Cerebellar nuclear complex (tissue), 1 donor: ENCODE results near the gene UCP2.

Source experiments
- DNase-seq, 2 experiments: peaks; one replicate each; lab custom pipeline; 2025; lab: John Stamatoyannopoulos, UW

The UCP2 gene, protein sequence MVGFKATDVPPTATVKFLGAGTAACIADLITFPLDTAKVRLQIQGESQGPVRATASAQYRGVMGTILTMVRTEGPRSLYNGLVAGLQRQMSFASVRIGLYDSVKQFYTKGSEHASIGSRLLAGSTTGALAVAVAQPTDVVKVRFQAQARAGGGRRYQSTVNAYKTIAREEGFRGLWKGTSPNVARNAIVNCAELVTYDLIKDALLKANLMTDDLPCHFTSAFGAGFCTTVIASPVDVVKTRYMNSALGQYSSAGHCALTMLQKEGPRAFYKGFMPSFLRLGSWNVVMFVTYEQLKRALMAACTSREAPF

DNA sequence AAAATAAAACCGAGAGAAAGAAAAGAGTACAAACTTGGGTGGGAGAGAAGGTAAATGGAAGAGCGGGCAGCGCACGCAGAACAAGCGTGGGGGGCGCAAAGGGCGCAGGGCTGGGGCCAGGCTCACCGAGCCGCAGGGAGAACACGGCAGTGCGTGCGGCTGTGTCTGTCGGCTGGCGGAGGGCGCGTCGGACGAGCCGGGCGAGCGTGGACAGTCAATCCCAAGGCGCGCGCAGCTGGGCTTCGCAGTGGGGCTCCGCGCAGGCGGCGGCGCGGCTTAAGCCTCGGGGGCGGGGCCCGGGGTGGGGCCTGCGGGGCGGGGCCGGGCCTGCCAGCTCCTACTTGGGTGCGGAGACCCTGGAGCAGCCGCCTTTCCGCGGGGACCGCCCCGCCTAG, at the start of gene UCP2:
TSS of gene UCP2 (minus strand) at position 249 of the 395 bp plus-strand sequence. CDS start 4,465 bp downstream, outside the sequence.
- no peak for DNase-seq

DNA sequence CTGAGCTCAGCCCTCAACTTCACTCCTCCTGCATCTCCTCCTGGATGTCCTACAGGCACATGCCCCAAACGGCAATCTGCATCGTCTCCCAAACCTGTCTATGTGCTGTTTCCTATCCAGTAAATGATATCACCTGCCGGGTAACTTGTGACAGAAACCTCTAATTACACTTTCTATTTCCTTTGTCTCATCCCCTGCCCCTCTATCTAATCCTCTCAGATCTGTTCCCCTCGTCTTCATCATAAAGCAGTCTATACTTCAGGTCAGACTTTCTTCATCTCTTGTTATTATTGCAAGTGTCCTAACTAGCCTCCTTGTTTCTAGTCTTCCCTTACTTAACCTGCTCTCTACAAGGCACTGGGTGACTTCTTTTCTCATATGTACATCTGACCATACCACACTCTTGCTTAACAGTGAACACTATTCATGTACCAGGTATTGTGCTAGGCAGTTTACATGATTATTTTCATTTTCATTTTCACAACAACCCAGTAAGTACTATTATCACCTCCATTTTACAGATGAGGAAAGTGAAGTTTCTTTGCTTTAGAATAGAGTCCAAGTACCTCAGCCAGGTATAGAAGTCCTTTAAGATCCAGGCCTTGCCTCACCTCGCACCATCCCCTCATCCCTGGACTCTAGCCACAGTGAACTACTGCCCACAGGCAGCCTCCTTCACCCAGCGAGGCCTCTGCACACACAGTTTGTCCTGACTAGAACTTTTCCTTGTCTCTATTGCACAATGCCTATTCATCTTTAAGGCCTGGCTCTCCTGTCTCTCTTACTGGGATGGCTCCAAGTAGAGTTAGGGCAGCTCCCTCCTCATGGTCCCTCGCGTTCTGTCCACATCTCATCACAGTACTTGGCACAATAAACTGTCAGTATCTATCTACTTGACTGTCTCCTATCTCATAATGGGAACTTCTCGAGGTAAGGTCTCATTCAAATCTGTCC, 48.4 kb upstream of the UCP2 start:
- DNase-seq = no peak

DNA sequence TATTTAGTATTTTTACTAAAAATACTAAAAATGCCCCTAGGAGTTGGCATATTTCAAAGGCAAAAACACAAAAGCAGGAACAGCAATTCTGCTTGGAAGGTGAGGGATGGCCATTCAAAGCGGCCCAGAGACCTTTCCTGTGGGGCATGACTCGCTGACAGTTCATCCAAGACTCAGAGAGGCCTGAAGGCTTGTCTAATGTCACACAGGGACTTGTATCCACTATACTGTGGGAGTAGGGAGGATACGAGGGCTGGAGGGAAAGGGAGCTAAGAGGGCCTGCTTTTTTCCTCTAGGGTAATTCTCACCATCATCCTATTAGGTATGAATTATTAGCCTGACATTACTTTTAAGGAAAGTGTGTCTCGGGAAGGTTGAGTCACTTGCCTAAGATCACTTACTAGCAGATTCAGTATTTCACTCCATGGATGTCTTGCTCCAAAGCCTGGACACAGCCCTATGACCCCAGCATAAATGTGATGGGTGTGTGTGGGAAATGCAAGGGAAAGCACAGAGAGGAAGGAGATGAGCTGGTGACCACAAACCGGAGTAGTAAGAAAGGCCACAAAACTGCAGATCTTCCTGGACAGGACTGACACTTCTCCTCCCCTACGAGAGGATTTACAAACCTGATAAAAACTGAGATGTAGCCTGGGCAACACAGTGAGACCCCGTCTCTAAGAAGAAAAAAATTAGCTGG, 43.0 kb upstream of the UCP2 start:
- no peak for DNase-seq

DNA sequence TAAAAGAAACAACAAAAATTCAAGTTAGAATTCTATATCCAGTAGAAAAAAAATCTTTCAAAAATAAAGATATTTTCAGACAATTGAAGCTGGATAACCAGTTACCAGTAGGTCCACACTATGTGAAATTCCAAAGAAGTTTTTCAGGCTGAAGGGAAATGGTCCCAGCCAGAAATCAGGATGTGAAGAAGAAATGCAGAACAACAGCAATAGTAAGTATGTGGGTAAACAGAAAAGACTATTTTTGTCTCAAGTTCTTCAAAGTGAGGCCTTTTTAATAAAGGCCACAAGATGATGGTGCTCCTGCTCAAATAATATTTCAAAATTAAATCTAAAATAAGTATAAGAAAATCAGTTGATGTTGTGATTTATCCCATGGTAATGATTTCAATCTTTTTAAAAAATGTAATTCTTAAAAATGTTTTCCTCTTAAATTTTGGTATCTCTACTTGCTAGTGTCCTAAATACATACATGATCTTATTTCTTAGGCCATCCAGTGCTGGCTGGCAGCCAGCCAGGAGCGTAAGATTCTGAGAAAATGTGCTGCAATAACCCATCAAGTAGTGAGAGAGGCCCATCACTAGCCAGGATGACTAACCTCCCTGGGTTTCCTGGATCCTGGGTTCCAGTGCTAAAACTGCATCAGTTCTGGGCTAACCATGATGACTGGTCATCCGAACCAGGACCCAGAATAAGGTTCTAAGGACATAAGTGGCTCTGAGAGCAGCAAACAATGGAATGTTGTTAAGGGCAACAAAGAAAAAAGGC, 41.8 kb upstream of the UCP2 start:
- no peak for DNase-seq

DNA sequence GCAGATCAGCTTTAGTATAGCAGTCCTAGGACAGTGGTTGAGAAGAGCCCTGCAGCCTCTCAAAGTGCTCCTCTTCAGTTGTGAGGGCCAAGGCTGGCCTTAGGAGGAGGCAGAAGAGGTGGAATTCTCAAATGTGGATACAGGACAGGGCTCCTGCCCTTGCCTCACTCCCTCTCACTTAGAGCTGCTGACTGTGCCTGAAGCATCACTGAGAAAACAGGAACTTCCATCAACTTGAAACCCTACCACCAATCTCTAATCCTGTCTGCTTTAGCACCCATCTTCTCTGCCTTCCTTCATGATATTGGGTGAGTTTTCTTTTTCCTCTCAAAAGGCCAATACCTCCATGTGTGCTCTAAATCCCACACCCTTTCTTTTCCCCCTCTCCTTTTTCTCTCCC, 40.6 kb upstream of the UCP2 start:
- DNase-seq = no peak

DNA sequence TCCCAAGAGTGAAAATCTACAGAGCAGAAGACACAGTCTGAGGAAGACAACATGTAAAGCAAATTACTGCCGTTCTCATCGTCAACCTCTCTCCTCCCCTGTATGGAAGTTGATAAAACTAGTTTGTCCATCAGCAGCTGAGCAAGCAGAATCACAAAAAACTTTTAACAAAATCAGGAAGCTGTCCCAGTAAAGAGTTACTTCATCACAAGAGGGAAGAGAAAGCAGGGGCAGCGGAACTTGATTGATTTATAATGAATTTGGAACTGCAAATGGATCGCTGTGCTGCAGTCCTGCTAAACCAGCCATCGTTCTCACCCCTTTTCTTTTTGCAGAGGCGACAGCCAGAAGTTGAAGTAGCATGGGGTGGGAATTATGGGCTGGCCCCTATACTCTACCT, 39.9 kb upstream of the UCP2 start:
- DNase-seq = no peak

DNA sequence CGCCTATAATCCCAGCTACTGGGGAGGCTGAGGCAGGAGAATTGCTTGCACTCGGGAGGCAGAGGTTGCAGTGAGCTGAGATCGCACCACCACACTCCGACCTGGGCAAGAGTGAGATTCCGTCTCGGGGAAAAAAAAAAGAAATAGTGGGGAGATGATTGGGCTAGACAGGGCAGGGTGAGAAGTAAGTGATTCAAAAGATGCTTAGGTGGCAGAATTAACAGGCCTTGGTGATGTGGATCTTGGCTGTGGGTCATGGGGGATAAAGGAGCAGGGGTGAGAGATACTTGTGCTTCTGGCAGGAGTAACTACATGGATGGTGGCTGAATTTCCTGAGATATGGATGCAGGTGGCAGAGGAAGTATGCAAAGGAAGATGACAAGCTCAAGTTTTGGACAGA, 39.4 kb upstream of the UCP2 start:
- no peak for DNase-seq

DNA sequence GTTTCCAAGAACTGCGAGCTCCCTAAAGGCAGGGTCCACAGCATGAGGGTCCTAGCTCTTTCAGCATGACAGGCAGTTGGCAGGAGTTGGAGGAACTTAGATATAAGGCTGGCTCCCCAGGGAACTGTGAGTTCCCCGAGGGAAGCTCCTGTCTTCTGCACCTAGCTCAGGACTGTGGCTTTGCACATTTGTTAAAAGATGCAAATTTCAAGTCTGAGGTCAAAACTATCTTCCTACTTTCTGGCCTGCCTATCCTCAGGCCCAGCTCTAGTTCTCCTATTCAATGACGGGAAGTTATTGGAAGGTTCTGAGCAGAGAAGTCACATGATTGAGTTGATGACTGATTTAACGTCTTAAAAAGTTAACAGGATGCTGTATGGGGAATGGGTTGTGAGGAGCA, 37.9 kb upstream of the UCP2 start:
- DNase-seq = no peak

DNA sequence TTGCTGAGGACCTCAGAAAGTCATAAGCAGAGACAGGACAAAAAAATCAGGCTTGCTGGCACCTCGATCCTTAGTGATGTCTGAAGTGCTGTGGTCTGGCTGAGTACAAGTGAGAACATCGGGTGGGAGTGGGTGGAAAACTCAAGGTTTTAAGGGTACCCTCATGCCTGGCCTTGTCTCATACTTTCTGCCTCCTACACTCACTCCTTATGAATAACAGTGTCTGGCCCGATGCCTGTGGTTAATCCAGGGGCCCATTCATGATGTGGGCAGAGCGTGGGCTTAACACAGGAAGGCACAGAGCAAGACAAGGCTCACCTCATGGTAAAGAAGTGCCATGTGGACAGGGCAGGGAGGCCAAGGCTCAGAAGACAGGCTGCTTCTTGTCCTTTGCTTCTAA, 37.2 kb upstream of the UCP2 start:
- no peak for DNase-seq

DNA sequence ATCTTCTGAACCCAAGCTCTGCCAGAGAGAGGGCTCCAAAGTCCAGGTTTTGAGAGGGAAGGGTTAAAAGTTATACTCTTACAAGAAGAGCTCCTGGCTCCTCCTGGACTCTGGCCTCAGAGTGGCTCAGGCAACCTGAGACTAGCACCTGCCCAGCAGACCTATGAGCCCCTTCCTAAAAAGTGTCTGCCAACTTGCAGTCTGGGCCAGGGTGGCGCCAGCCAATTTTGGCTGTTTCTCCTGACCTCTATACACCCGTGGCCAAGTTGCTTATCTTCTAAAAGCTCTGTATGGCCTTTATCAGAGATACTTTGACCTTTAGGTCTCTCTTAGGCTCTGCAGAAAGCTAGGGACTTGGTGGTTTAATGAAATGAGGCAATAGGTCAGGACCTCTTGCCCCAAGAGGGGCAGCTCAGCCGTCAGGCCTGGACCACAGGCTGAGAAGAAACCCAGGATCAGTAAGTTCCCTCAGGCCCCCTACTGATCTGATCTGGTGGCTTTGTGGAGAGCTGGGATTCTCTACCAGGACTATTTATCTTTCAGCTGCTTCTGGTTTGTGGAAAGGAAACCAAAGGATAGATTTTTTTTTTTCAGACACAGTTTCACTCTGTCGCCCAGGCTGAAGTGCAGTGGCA, 36.6 kb upstream of the UCP2 start:
- no peak for DNase-seq

DNA sequence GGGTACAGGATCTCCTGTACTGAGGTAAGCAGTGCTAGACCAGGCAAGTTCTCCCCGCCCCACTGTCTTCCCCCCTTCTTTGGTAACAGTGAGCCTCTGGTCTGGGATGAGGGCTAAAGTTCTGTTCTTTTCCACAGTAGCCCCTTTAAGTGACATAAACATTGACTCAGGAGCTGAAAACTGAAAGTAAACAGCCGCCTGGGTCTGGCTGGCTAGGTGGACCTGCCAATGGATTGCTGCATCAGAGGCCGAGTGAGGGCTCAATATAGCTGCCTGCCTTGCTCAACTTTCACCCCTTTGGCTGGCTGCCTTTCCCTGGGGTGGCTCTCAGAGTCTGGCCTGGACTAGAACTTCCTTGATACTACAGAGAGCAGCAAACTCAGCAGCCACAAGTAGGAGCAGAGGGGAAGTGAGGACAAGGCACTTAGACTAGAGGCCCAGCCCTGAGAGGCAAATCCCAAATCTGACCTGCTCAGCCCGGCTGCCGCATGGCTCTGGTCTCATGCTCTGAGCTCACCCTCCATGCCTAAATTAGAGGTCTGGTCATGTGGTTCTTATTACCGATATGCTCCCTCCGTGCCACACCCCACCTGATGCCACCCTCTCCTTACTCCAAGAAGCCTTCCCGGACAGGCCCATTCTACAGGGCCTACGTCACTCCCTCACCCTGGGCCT, 35.8 kb upstream of the UCP2 start:
- no peak for DNase-seq

DNA sequence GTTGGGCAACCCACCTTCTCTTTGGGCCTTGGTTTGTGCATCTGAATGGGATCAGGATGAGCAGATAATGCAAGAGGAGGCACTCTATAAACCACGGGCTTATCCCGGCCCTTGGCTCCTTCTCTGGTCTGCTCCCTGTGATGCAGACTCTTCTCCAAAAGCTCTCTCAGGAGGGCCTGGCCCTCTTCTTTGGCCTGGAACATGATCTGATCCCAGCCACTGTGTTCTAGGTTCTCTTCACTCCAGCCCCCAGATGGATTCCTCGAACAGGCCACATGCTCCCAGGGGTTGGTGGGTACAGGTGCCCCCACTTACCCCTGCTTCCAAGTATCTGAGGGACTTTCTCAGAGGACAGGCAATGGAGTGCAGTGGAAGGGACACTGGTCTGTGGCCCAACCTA, 35.0 kb upstream of the UCP2 start:
- DNase-seq = no peak

DNA sequence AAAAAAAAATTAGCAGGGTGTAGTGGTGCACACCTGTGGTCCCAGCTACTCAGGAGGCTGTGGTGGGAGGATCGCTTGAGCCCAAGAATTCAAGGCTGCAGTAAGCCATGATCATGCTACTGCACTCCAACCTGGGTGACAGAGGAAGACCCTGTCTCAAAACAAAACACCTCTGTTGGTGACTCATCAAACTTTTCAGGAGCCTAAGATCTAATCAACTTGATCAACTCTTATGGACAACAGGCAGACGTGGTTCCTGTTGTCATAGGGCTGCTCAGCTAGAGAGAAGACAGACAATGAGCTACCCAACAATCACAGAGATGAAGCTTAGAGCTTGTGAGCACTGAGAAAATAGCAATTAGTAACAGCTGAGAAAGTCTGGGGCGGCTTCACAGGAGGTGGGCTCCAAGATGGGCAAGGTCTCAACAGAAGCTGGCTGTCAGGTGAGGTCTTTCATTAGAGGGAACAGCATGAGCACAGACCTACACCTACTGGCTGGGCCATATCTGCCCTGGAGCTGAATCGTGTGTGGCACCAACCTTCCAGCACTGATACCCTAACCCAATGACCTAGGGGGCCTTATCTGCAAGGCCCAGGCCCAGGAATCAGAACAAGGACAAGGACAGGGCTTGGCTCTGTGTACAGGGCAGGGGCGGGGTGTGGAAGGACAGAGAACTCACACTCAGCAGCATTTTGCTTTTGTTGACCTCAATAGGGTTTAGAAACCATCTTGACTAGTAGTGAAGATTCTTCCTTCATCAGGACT, 33.5 kb upstream of the UCP2 start:
- DNase-seq = no peak

DNA sequence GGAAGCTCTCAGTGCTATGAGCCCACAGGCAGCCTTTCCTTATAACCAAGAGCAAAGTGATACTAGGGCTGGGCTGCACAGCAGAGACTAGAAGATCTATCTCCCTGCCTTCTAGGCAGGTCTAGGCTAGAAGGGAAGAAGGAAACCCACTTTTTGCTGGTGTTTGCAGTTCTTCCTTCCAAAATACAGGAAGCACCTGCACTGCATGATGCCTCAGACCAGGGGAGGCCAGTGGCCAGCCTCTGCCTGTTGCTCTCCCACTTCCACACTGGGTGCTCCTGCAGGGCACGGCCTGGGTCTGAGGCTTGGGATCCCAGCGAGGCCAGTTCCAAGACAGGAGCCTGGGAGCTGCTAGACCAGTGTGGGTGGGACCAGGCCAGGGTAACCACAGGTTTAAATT, 32.2 kb upstream of the UCP2 start:
- DNase-seq = no peak

DNA sequence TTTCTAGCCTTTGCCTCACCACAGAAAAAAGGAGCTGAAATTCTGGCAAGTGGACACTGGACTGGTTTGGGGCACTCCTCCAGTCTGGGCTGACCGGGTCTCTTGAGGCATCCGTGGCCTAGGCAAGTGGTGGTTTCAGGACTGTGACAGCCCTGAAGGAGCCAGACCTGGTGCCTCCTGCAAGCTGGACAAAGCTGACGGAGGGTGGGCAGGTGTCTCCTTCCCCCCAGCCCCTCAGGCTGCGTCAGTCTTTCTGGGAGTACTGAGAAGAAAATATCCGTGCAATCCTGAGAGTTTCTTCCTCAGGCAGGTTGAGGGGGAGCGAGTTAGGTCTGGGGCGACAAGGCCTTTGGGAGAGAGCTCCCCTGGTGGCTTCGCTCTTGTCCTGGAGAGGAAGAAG, 30.5 kb upstream of the UCP2 start:
- DNase-seq = no peak

DNA sequence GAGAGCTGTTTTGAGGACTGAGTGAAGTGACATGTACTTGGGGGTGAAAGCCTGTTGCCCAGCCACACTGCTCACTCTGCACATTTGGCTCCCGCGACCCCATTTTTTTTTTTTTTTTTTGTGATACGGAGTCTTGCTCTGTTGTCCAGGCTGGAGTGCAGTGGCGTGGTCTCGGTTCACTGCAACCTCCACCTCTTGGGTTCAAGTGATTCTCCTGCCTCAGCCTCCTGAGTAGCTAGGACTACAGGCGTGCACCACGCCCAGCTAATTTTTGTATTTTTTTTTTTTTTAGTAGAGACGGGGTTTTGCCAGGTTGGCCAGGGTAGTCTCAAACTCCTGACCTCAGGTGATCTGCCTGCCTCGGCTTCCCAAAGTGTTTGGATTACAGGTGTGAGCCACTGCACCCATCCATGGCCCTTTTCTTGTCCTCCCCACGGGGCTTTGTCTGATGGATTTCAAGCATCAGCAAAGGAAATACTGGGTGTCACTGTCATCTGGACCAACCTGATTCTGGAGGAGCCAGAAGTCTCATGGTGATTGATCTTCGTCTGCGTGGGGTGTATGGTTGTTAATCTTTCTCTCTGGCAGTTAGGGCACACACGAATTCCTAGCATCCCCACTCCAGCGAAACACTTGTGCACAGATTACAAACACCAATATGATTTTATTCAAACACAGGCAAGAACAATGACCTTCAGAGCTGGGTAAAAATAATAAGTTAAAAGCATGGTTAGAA, 29.6 kb upstream of the UCP2 start:
- no peak for DNase-seq

DNA sequence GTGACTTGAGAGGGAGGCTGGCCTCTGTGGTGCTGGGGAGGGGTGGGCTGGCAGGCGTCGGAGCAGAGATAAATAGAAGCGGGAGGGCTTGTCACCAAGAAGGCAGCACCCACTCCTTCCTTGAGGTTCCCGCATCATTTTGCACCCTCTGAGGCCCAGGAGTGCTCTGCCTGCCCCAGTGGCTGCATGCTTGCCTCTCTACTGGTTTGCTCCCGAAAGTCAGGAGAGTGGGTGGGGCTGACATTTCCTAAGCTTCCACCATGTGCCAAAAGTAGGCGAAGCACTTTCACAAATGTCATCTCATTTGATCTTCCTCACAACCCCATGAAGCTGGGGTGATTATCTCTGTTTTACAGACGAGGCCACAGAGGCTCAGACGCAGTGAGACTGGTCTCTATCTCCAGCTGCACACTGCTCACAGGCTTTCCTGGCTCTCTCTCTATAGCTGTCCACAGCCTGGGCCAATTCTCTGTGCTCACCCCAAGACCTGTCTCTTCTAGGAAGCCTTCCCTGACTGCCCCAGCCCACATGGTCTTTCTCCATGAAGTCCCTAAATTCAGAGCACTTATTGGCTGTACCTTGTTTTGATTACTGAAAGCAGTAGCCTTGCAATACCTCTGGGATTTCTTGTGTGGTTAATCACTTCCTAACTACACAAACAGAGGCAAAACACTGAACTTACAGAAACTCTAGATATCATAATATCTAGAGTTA, 28.9 kb upstream of the UCP2 start:
- DNase-seq = no peak
